Caco-2 (cell line): ENCODE data around the gene MAMDC2. TPM values are rescaled to one million over a fixed set of nuclear protein-coding genes. Genes with fewer than 3 reads are reported as not detected.

Experiments used
- BruUV-seq: library from RNA; stranded (reverse); fragments of 400-500 nt; replicated peaks from 2 replicates; lab custom pipeline; 2021; lab: Mats Ljungman, UMichigan
- CTCF ChIA-PET: fragments of 300-600 bp; sonication (Branson Sonifier 250); formaldehyde crosslinking; loops from one replicate; lab custom pipeline; 2022; ENCODE audit warnings: antibody characterized with exemption; lab: Charles Lee
- POLR2A ChIA-PET: fragments of 300-600 bp; sonication (Branson Sonifier 250); formaldehyde crosslinking; loops from one replicate; lab custom pipeline; 2022; ENCODE audit warnings: antibody characterized with exemption; lab: Charles Lee
- DNase-seq, 2 experiments: peaks; one replicate each; pipeline versions ENCODE4 v3.0.0 to v3.0.0-alpha.2; 2020 to 2022
- H3K27me3 ChIP-seq: replicated peaks from 2 replicates; pipeline ENCODE4 v1.6.0; 2011; ENCODE audit warnings: low read length; ENCODE audit not compliant: control insufficient read depth, insufficient read depth
- H3K36me3 ChIP-seq: 2 replicates; pipeline ENCODE4 v1.5.1; 2011; ENCODE audit warnings: low read length; ENCODE audit not compliant: control insufficient read depth, insufficient read depth
- H3K4me1 ChIP-seq: fragments of 250-450 bp; sonication (Bioruptor Pico); 2 replicates; pipeline ENCODE4 v1.5.1; 2020; ENCODE audit warnings: mild to moderate bottlenecking
- H3K4me3 ChIP-seq: 2 replicates; pipeline ENCODE4 v1.5.1; 2011; ENCODE audit warnings: low read depth, mild to moderate bottlenecking, control low read depth, low read length
- H3K9me3 ChIP-seq: fragments of 250-450 bp; sonication (Bioruptor Pico); 2 replicates; pipeline ENCODE4 v1.5.1; 2020; ENCODE audit warnings: mild to moderate bottlenecking, moderate library complexity
- H3K27ac Mint-ChIP-seq: one replicate; pipeline ENCODE4 v1.8.0; 2022; ENCODE audit warnings: mixed read lengths; ENCODE audit not compliant: unreplicated experiment
- H3K27me3 Mint-ChIP-seq: one replicate; pipeline ENCODE4 v1.8.0; 2022; ENCODE audit warnings: mixed read lengths; ENCODE audit not compliant: insufficient read depth, unreplicated experiment
- H3K36me3 Mint-ChIP-seq: one replicate; pipeline ENCODE4 v1.8.0; 2022; ENCODE audit warnings: mild to moderate bottlenecking, mixed read lengths; ENCODE audit not compliant: insufficient read depth, unreplicated experiment
- H3K4me1 Mint-ChIP-seq: one replicate; pipeline ENCODE4 v1.8.0; 2022; ENCODE audit warnings: low read depth, mixed read lengths; ENCODE audit not compliant: unreplicated experiment
- H3K4me3 Mint-ChIP-seq: one replicate; pipeline ENCODE4 v1.8.0; 2022; ENCODE audit warnings: mild to moderate bottlenecking, moderate library complexity, mixed read lengths; ENCODE audit not compliant: unreplicated experiment
- H3K9me3 Mint-ChIP-seq: one replicate; pipeline ENCODE4 v1.8.0; 2022; ENCODE audit warnings: mixed read lengths; ENCODE audit not compliant: unreplicated experiment
- CTCF ChIP-seq, 2 experiments: fragments of 200-600 bp in 1 of 2; IDR thresholded peaks; 1 replicate in 1 of 2; 2 replicates in 1 of 2; pipeline versions ENCODE4 v1.5.1 to v1.8.0; 2011 to 2022; ENCODE audit warnings: antibody characterized with exemption in 1 of 2, control low read depth in 1 of 2, inconsistent platforms in 1 of 2, low read depth in 1 of 2, low read length in 1 of 2, mild to moderate bottlenecking in 1 of 2, moderate library complexity in 1 of 2; ENCODE audit not compliant: insufficient read depth in 1 of 2, severe bottlenecking in 1 of 2, unreplicated experiment in 1 of 2
- intact Hi-C: fragments of 100-400 bp; cut with micrococcal nuclease; formaldehyde crosslinking; loops from one replicate; pipeline ENCODE4 v1.10.0; 2022; ENCODE audit not compliant: unreplicated experiment
- total RNA-seq: library from RNA; stranded (reverse); gene quantifications from 2 replicates; pipeline ENCODE4 v1.2.3, GENCODE V29; 2022

Gene MAMDC2
- total RNA-seq, 1 experiment from 2014 or later: not detected

- Mint-ChIP-seq H3K9me3 (no peaks in the 10 kb centered on the region), H3K27ac (no peak overlapping the region), H3K27me3 (peaks cover 5% of the 10 kb centered on the region), H3K4me3 (no peak overlapping the region), H3K36me3 (no peaks in the 10 kb centered on the region), H3K4me1 (no peaks in the 10 kb centered on the region)
- no peaks in the 10 kb centered on the region for H3K9me3 ChIP-seq
- no peaks in the 10 kb centered on the region for H3K27me3 ChIP-seq
- BruUV-seq: no TSS peak
- no peaks in the 10 kb centered on the region for H3K4me1 ChIP-seq
- intact Hi-C loops: no loop called here
- no peak for TF ChIP-seq CTCF (IDR thresholded peaks at IDR 0.05; ENCODE audit: insufficient read depth in 1 of 2, low read depth in 1 of 2, low read length in 1 of 2, severe bottlenecking in 1 of 2, unreplicated experiment in 1 of 2)
- no peak overlapping the region for H3K4me3 ChIP-seq
- CTCF ChIA-PET: no interaction called here
- DNase-seq: no peak
- POLR2A ChIA-PET: no interaction called here
- H3K36me3 ChIP-seq: no peaks in the 10 kb centered on the region
Measured at GRCh38 chr9:70105147-70105546, 61.5 kb downstream of the MAMDC2 start.

- H3K9me3 ChIP-seq: no peaks in the 10 kb centered on the region
- ChIA-PET POLR2A (no interaction called here), CTCF (no interaction called here)
- H3K4me3 ChIP-seq: no peak overlapping the region
- H3K36me3 ChIP-seq: no peaks in the 10 kb centered on the region
- H3K36me3 Mint-ChIP-seq: no peaks in the 10 kb centered on the region
- no peaks in the 10 kb centered on the region for H3K4me1 ChIP-seq
- intact Hi-C loops: no loop called here
- H3K4me1 Mint-ChIP-seq: no peaks in the 10 kb centered on the region
- TF ChIP-seq CTCF (IDR thresholded peaks at IDR 0.05; ENCODE audit: insufficient read depth in 1 of 2, low read depth in 1 of 2, low read length in 1 of 2, severe bottlenecking in 1 of 2, unreplicated experiment in 1 of 2): no peak
- no TSS peak for BruUV-seq
- peaks cover 7% of the 10 kb centered on the region for H3K27me3 Mint-ChIP-seq
- no peak for DNase-seq
- H3K4me3 Mint-ChIP-seq: no peak overlapping the region
- no peaks in the 10 kb centered on the region for H3K9me3 Mint-ChIP-seq
- H3K27me3 ChIP-seq: no peaks in the 10 kb centered on the region
- H3K27ac Mint-ChIP-seq: no peak overlapping the region
Measured at GRCh38 chr9:70106571-70106970, 62.9 kb downstream of the MAMDC2 start.

- ChIA-PET POLR2A (no interaction called here), CTCF (no interaction called here)
- no peak overlapping the region for H3K4me3 Mint-ChIP-seq
- BruUV-seq: no TSS peak
- intact Hi-C loops: no loop called here
- no peak overlapping the region for H3K27ac Mint-ChIP-seq
- peaks cover 7% of the 10 kb centered on the region for H3K27me3 Mint-ChIP-seq
- H3K9me3 Mint-ChIP-seq: no peaks in the 10 kb centered on the region
- Histone ChIP-seq H3K36me3 (no peaks in the 10 kb centered on the region), H3K27me3 (no peaks in the 10 kb centered on the region), H3K9me3 (no peaks in the 10 kb centered on the region), H3K4me3 (no peak overlapping the region), H3K4me1 (no peaks in the 10 kb centered on the region)
- TF ChIP-seq CTCF (IDR thresholded peaks at IDR 0.05; ENCODE audit: insufficient read depth in 1 of 2, low read depth in 1 of 2, low read length in 1 of 2, severe bottlenecking in 1 of 2, unreplicated experiment in 1 of 2): no peak
- no peak for DNase-seq
- no peaks in the 10 kb centered on the region for H3K36me3 Mint-ChIP-seq
- no peaks in the 10 kb centered on the region for H3K4me1 Mint-ChIP-seq
Measured at GRCh38 chr9:70107558-70107957, 63.9 kb downstream of the MAMDC2 start.
